Omental fat pad (tissue), 4 donors: ENCODE results near the gene ACAD10. TPM values are rescaled to one million over a fixed set of nuclear protein-coding genes. Genes with fewer than 3 reads are reported as not detected.
"Not testable (repeated sequence)": the region's sequence is repeated elsewhere in the genome, so short reads cannot be mapped to it uniquely, and the experiment has no call there.

Experiments
- ATAC-seq: fragments of 150-250 bp; one replicate; pipeline ENCODE4 v1.9.1; 2016; ENCODE audit warnings: mild to moderate bottlenecking, moderate library complexity; ENCODE audit not compliant: low FRiP score
- DNase-seq: peaks from one replicate; pipeline ENCODE4 v3.0.0-alpha.2; 2019; ENCODE audit warnings: low spot score
- total RNA-seq, 4 donors: library from RNA; depleted of rRNA; stranded (reverse); fragments of >200 nt; gene quantifications; one replicate each; pipeline ENCODE4 v1.1.0, GENCODE V29; 2016
- TF ChIP-seq, protein P1 (sequence below), 3 donors: fragments of 450-650 bp; IDR thresholded peaks; one replicate each; pipeline ENCODE4 v1.5.1; 2016 to 2017; ENCODE audit warnings: antibody characterized with exemption in 3 of 3, mild to moderate bottlenecking in 3 of 3, moderate library complexity in 2 of 3

ACAD10 gene
- total RNA-seq, 4 donors from 2014 or later: 12.2 to 29.6 (median 15.9) TPM

DNA sequence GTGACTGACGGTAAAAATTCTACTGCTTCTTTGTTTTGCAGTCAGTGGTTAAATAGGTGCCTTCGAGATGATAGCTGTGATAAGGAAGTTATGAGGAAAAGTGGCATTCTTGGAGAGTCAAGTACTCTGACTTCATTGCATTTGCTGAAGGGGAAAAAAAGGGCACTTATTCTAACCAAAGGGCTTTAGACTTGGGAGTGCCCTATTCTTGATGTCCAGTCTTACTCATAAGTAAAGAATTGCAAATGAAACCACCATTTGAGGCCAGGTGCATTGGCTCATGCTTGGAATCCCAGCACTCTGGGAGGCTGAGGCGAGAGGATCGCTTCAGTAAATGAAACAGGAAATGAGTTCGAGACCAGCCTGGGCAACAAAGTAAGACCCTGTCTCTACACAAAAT is 40.4 kb upstream of the ACAD10 start:
- no peak for DNase-seq
- TF ChIP-seq, protein P1, sequence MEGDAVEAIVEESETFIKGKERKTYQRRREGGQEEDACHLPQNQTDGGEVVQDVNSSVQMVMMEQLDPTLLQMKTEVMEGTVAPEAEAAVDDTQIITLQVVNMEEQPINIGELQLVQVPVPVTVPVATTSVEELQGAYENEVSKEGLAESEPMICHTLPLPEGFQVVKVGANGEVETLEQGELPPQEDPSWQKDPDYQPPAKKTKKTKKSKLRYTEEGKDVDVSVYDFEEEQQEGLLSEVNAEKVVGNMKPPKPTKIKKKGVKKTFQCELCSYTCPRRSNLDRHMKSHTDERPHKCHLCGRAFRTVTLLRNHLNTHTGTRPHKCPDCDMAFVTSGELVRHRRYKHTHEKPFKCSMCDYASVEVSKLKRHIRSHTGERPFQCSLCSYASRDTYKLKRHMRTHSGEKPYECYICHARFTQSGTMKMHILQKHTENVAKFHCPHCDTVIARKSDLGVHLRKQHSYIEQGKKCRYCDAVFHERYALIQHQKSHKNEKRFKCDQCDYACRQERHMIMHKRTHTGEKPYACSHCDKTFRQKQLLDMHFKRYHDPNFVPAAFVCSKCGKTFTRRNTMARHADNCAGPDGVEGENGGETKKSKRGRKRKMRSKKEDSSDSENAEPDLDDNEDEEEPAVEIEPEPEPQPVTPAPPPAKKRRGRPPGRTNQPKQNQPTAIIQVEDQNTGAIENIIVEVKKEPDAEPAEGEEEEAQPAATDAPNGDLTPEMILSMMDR (IDR thresholded peaks at IDR 0.05): no peak
- ATAC-seq: no peak

DNA sequence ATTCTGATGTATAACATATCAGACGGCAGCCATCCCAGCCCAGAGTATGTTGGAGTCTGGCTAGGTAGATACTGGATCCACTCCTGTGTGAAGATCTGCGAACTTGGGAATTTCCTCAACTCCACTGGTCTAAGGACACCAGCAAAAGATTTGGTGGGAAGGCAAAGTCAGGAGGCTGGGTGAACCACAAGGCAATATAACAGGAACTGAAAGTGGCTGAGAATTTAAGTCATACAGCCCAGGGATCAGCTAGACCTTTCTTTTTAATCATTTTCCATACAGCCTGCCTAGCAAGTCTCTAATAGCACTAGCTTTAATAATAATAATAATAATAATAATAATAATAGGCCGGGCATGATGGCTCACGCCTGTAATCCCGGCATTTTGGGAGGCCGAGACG is 34.9 kb upstream of the ACAD10 start:
- TF ChIP-seq, protein P1 (IDR thresholded peaks at IDR 0.05): no peak
- ATAC-seq: no peak
- no peak for DNase-seq

DNA sequence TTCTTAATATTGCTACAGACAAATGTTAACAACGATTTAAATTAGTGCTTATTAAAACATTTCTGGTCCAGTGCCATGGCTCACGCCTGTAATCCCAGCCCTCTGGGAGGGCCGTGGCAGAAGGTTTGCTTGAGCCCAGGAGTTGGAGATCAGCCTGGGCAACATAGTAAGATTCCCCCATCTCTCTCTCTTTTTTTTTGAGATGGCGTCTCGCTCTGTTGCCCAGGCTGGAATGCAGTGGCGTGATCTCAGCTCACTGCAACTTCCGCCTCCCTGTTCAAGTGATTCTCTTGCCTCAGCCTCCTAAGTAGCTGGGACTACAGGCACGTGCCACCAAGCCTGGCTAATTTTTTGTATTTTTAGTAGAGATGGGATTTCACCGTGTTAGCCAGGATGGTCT is 33.3 kb upstream of the ACAD10 start:
- not testable (repeated sequence) for ATAC-seq, DNase-seq

DNA sequence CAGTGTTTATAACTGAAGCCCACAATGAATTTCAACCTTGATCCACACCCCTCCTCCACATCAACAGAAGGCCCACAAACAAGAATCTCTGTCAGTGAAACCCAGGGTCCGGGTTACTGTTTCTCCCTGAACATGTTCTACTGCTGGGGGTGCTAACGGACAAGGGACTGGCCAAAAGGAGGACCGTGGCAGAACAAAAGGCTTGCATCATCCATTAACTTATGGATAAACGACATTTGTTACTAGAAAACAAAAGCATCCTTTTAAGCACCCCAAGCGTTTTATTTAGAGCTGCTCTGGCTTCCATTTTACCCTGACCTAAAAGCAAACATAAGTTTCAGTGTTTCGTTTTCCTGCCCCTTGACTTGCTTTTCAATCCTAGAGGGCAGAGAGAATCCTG is 32.3 kb upstream of the ACAD10 start:
- TF ChIP-seq, protein P1 (IDR thresholded peaks at IDR 0.05): no peak

DNA sequence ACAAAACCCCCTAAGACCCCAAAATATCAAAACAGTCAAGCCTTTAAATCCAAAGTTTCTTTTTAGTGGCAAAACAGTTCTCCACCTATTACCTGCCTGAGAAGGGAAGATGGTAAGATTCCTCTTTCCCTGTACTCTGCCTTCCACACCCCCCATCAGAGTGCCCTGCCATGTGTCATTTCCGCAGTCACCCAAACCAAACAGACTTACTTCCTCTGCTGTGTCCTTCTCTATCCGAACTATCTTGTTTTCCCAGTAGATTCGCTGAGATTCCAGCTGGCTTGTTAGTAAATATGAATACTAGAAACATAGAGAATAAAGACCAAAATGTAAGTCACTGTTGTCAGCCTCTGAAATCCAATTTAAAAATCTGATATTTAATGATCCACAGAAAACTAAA is 30.5 kb upstream of the ACAD10 start:
- no peak for DNase-seq
- TF ChIP-seq, protein P1 (IDR thresholded peaks at IDR 0.05): no peak
- ATAC-seq: no peak

More for the DNA sequence above, 32.3 kb upstream of the ACAD10 start:
- DNase-seq (no peak), ATAC-seq (no peak)

DNA sequence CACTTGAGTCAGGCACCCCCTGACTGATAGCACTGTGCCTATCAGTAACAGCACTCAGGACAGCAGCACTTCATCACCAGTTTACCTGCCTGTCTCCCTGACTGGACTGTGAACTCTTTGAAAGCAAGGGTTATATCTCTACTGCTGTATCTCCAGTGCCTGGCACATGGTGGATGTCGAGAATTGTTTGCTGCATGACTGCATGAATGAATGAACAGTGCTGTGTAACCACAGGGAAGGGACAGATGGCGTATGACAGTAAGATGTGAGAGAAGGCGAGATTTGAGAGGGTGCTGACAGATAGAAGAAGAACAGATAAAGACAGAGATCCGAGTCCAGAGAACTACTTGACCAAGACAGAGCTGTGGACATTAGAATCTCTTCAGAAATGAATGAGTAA is 29.8 kb upstream of the ACAD10 start:
- no peak for ATAC-seq
- TF ChIP-seq, protein P1 (IDR thresholded peaks at IDR 0.05): no peak
- DNase-seq: no peak

DNA sequence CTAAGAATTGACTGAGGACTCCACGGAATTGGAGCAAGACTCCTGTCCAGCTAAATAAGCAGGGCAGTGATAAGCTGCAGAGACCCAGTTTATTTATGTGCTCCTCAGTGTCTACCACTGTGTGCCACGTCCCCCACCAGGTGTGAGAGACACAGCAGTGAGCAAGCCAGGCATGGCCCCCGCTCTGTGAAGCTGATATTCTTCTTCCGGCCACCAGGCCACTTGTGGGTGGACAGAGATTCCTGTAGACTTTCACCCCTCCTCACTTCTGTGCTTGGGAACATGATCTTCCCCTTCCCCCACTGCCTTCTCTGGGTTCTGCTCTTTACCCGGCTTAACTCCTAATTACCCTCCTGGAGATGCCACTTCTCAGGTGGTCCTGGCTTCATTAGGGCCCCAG is 21.4 kb upstream of the ACAD10 start:
- DNase-seq (no peak), ATAC-seq (peak; percentile 48)
- TF ChIP-seq, protein P1 (IDR thresholded peaks at IDR 0.05): no peak
